IPS-11a (cell line): ENCODE results near the gene UBE2J2.

Experiments used
- H3K4me3 ChIP-seq: one replicate; pipeline ENCODE4 v1.5.1; 2013; ENCODE audit warnings: low read depth, low read length, control low read depth

The UBE2J2 gene

DNA sequence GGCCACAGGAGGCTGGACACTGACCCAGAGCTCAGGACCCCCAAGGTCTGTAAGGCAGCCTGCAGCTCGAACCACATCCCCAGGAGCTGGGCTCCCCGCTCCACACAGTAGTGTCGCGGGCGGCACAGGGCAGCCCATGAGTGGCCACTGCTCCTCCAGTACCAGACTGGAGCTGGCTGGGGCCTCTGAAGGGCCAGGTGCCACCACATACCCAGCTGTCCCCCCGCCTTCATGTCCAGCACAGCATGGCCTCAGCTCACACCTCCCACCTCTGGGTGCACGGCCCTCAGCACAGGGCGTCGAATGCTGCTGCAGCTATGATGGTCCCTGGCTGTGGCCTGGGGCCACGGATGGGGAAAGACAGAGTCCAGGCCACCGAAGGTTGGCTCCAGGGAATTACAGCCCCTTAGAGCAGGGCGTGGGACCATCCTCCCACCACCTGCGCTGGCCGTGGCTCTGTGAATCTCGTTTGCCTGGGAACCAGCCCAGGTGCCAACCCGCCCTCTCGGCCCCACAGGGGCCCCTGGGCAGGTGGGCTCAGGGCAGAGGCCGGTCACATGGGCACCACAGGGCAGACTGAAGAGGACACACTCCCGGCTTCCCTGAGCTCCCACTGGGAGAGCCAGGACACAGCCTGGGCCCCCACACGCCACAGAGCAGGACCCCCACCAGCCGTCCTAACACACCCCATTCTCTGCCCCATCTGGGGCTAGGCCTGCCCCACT is 57.6 kb downstream of the UBE2J2 start:
- H3K4me3 ChIP-seq: no peak overlapping the region

GRCh38 chr1:1215080-1215676 is 58.5 kb downstream of the UBE2J2 start:
- no peak overlapping the region for H3K4me3 ChIP-seq

DNA sequence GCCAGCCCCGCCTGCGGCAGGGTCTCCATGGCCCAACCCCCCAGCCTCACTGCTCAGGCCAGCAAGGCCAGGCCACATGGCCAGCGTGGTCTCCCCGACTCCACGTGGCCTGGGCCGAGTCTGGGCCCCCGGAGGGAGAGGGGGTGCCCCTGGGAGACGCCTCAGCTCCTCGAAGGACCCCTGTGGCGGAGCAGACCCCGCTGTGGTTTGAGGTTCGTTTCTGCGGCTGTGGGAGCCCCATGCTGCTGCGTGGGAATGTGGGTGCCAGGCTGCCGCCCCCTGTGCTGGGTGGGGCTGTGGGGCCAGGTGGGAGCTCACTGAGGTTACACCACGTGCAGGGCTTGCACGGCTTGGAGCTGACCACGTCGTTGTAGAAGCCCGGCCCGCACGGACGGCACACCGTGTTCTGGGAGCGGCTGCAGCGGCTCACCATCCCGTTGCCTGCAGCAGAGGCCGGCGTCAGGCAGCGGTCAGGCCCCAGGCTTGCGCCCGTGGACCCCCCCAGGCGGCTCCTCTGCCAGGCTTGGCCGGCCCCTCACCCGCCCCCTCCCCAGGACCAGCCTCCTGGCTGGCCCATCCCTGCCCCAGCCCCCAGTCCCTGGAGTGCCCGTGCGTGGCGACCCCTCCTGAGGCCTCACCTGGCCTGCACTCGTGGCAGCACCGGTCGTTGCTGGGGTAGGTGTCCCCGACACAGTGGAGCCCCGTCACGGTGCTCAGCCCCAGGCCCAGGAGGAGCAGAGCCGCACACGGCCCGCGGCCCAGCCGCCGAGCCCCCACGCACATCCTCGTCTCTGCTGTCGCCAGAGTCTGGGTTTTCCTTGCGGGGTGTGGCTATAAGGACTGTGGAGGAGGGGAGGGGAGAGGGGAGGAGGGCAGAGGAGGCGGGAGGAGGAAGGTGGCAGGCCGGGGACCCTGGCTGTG is 60.0 kb downstream of the UBE2J2 start, which contains the start of gene TNFRSF4:
TNFRSF4 (minus strand) TSS at position 809 of the 921 bp plus-strand sequence; CDS start at position 783, 26 bp downstream.
- no peak within 1 kb of the TSS for H3K4me3 ChIP-seq

- no peak overlapping the region for H3K4me3 ChIP-seq
Measured at GRCh38 chr1:1212780-1213344, 60.8 kb downstream of the UBE2J2 start.

DNA sequence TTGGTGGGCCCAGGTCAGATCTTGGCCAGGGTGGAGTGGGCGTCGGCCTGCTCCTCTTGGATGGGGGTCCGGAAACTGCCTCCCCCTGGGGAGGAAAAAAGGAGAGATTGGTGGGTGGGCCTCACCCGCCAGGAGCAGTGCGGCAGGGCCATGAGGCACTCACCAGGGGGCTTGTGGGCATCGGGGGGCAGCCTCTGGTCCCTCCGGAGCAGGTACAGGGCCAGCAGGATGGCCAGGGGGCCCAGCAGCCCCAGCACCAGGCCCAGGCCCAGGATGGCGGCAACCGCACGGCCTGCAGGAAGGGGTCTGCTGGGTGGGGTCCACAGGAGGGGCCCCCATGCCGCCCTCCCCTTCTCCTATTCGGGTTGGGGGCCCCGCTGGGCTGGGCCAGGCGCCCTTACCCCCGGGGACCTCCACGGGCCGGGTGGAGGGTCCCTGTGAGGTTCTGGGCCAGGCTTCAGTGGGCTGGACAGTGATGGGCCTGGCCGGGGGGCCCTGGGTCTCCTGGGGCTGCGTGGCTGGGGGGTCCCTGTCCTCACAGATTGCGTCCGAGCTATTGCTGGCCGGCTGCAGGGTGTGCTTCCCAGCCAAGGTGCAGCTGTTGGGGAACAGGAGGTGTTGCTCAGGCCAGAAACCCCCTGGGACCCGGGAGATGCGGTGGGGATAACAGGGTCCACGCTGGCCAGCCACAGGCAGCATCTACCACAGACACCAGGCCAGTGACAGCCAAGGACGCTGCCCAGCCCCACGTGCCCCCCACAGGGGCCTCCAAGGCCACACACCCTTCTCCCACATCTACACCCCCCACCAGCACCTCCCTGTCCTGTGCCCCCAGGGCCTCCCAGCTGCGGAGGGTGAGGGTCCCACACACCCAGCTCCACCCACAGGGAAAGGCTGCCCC is 61.9 kb downstream of the UBE2J2 start:
- H3K4me3 ChIP-seq: no peak overlapping the region

GRCh38 chr1:1210726-1211540 is 62.7 kb downstream of the UBE2J2 start:
- no peak overlapping the region for H3K4me3 ChIP-seq

- no peak overlapping the region for H3K4me3 ChIP-seq
Measured at GRCh38 chr1:1208713-1209433, 64.8 kb downstream of the UBE2J2 start.

DNA sequence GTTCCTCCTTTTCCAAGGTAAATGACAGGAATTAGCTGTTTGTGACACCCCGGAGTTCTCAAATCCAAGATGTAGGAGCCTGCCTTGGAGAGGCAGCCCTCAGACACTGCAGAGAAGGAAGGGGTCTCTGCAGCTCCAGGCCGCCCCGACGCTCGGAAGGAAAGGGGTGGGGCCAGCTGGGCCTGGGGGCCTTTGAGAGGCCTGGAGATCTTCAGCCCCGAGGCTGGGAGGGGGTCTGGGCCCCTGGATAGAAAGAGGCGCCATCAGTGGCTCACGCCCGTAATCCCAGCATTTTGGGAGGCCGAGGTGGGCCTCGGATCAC is 66.1 kb downstream of the UBE2J2 start:
- no peak overlapping the region for H3K4me3 ChIP-seq

DNA sequence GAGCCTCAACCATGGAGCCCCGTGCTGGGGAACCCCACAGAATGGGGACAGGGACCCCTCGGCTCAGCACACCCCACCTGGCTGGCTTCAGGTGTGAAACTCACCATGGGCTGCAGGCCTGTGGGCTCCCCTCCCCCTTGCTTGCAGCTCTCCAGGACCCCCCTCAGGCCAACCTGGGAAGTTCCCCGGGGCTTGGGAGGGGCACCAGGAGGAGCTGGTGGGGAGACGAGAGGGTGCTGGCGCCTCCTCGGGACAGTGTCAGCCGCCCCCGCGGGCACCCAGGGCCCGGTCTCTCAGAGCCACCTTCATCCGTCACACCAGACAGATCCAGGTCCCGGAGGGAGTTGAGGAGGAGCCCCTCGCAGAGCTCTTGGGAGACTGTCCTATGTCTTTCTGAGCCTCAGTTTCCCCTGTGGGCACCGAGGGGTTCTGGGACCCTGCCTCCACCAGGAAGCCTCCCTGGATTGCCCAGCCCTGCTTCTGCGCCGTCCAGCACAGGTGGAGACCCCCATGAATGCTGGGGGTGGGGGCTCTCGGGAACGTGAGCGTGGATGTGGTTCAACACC is 66.6 kb downstream of the UBE2J2 start:
- no peak overlapping the region for H3K4me3 ChIP-seq

DNA sequence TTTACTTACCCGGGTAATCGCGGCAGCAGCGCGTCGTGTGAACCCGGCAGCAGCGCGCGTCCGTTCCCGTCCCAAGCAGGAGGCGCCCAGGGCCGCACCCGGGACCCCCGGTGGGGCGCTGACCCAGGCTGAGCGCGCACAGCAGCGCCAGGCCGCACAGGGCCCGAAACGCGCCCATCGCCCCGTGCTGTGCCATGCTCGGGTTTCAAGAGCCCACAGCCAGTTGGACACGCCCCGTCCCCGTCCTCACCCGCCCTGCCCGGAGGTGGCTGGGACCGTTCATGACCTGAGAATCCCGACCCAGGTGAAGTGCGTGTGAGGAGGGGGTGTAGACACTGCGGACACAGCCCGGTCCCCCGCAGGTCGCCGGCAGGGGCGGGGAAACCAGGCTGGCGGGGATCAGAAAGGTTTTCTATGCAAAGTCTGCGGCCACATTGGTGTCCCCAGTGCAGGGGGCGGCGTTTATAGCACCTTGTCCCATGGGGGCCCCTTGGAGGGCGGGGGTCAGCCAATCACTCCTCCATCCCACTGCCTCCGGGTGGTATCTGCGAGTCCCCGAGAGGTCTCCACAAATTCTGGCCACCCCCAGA is 67.2 kb downstream of the UBE2J2 start, which contains the start of gene TNFRSF18:
TNFRSF18 (minus strand) TSS at position 217 of the 590 bp plus-strand sequence; CDS start at position 196, 21 bp downstream.
- H3K4me3 ChIP-seq: peak within 1 kb of the TSS; percentile 1

DNA sequence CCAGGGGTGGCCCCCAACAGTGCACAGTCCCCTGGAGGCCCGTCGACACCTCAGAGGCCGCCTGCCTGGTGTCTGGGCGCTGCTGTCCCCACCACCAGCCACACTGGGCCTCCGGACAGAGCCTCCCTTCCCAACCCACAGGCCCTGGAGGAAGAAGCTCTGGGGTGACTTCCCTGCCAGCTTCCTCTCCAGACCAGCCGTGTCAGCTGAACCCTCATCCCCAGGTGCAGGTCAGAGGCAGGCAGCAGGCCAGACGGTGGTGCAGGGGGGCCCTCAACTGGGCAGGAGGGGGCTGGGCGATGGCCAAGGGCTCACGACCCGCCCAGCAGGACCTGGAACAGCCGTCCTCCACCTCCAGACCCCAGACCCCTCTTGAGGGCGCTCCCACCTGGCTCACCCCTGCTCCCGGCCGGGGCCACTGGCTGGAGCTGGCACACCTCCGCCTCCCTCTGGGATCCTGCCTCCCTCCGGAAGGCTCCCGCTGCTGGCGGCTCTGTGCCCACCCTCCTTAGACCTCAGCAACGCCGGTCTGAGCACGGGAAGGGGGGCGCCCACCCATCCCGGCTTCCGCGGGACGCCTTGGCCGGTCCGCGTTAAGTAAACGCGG is 67.8 kb downstream of the UBE2J2 start:
- H3K4me3 ChIP-seq: no peak overlapping the region

GRCh38 chr1:1204998-1205768 is 68.5 kb downstream of the UBE2J2 start:
- H3K4me3 ChIP-seq: no peak overlapping the region

GRCh38 chr1:1204425-1204920 is 69.2 kb downstream of the UBE2J2 start:
- H3K4me3 ChIP-seq: no peak overlapping the region
